NCI-H1436 treated with DMSO at 0.1 percent for 48 hours (cell line): ENCODE data around the gene CNOT6.

Experiments used
- DNase-seq: peaks from one replicate; lab custom pipeline; 2025; lab: John Stamatoyannopoulos, UW

The CNOT6 gene

GRCh38 chr5:180622910-180623309, 128.7 kb downstream of the CNOT6 start:
- DNase-seq = no peak

- no peak for DNase-seq
Observed at GRCh38 chr5:180623411-180623834, 129.2 kb downstream of the CNOT6 start.

- DNase-seq = no peak
Observed at GRCh38 chr5:180623844-180624243, 129.7 kb downstream of the CNOT6 start.

- DNase-seq = no peak
Observed at GRCh38 chr5:180624587-180624986, 130.4 kb downstream of the CNOT6 start.

- DNase-seq = no peak
Observed at GRCh38 chr5:180625125-180625790, 131.1 kb downstream of the CNOT6 start.

- DNase-seq = no peak
Observed at GRCh38 chr5:180625791-180626660, 131.8 kb downstream of the CNOT6 start.

GRCh38 chr5:180626661-180627385, 132.6 kb downstream of the CNOT6 start:
- DNase-seq = no peak

- DNase-seq = no peak
Observed at GRCh38 chr5:180627386-180628120, 133.4 kb downstream of the CNOT6 start.
